Right ventricle myocardium superior (tissue), 1 donor: ENCODE measurements around the gene RPN2. TPM values are rescaled to one million over a fixed set of nuclear protein-coding genes. Genes with fewer than 3 reads are reported as not detected.
A peak's percentile ranks its signal among the peaks of the same experiment; 100 is the strongest.

ENCODE experiments used
- ATAC-seq: fragments of 200-7000 bp; cut with Tn5 transposase; one replicate; pipeline ENCODE4 v1.9.1; 2020; ENCODE audit warnings: mild to moderate bottlenecking; ENCODE audit not compliant: poor library complexity
- DNase-seq: peaks from one replicate; pipeline ENCODE4 v3.0.0-alpha.2; 2020
- intact Hi-C: fragments of 100-400 bp; cut with DNase I; formaldehyde crosslinking; loops from one replicate; pipeline ENCODE4 v1.11.2; 2022
- total RNA-seq: library from RNA; stranded (reverse); fragmentation: NEBNext Ultra II Directional; extraction: Animal tissue kit (Norgen Biotek cat#: 25700); gene quantifications from one replicate; pipeline ENCODE4 v1.2.1, GENCODE V29; 2021
- donor health status: DM: no; HTN: yes; CAD: no; lungs with severe emphysema.

The RPN2 gene
- total RNA-seq, 1 donor from 2014 or later = 86.0 TPM

DNA sequence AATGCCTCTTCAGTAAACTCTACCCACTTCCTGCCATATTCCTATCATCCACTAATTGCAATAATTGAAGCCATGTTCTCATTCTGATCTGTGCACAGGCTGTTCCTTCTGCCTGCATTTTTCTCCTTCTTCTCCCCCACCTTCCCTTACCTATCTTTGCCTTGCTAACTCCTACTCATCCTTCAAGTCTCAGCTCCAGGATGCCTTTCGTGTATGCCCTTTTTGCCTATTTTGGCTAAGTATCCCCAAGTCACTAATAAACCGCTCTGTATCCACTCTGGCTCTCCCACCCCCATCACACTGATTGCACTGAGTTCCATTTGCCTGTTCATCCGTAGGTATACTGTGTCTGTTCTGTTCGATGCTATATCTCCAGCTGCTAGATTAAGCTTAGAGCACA is 6.3 kb upstream of the RPN2 start:
- DNase-seq (no peak), ATAC-seq (no peak)
- intact Hi-C loops = no loop called here

DNA sequence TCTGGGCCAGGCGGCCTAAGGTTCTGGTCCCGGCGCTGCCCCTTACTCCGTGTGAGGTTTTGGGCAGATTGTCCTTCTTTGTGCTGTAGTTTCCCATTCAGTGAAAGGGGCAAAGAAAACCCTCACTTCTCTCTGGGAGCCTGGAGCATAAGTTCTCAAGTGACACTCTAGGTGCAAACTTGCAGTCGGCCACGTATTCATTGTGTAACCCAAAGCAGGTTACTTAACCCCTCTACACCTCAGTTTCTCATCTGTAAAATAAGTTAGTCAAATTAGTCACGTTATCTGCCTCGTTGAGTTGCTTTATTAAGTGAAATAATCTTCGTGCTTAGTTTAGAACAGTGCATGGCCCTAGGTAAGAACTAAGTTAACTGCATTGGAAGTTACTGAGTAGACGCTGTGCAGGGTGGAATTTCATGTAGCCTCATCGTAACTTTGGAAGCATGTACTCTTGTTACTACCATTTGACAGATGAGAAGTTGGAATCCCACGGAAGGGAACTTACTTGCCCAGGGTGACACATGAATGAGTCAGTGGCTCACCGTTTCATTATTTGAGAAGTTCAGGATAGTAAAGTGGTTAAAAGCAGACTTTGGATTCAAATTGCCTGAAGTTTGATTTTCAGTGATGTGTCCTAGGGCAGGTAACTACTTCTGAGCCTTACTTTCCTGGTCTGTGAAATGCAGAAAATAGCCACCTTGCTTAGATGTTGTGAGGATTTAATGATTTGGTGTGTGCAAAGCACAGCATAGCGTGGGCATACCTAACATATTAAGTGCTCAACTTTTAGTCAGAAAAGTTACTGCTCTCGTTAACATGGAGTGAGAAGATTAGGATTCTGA is 774 bp downstream of the RPN2 start:
- ATAC-seq = no peak
- intact Hi-C loops = no loop called here
- DNase-seq = no peak

GRCh38 chr20:37185686-37186085 is 6.6 kb downstream of the RPN2 start:
- peak; percentile 13 for ATAC-seq
- intact Hi-C loops = no loop called here
- DNase-seq = no peak

DNA sequence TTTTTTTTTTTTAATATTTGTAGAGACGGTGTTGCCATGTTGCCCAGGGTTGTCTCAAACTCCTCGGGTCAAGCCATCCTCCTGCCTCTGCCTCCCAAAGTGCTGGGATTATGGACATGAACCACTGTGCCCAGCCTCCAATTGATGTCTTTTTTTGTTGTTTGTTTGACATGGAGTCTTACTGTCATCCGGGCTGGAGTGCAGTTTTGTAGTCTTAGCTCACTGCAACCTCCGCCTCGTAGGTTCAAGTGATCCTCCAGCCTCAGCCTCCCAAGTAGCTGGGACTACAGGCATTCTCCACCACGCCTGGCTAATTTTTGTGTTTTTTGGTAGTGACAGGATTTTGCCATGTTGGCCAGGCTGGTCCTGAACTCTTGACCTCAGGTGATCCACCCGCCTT is 9.7 kb downstream of the RPN2 start:
- ATAC-seq (no peak), DNase-seq (no peak)
- intact Hi-C loops = no loop called here

DNA sequence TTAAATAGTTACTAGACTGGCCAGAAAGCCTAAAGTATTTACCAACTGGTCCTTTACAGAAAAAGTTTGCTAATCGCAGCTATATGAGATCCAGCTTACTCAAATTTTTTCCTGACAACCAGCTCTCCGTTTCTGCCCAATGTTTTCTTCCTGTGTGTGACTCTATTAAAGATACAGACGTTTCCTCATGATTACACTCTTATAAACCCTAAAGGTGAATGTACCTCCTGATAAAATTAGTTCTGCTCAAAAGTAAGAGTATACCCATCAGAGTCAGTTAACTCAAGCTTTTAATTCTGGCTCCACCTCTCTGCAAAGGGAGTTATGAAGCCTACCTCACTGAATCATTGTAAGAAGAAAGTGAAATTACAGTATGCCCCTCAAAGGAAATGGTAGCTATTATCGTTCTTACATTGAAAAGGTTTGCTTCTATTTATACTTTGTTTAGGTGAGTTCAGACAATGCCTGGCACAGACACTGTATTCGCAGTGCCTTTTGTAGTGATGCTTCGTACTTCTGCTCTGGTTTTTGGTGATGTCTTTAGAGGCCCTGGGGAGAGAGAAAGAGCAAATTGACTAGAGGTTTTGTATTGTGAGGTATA is 10.4 kb downstream of the RPN2 start:
- intact Hi-C loops = loop anchor here (10.0 kb wide), 1 partner anchor 195 kb away; no protein-coding TSS in a partner anchor
- no peak for ATAC-seq
- DNase-seq = no peak

DNA sequence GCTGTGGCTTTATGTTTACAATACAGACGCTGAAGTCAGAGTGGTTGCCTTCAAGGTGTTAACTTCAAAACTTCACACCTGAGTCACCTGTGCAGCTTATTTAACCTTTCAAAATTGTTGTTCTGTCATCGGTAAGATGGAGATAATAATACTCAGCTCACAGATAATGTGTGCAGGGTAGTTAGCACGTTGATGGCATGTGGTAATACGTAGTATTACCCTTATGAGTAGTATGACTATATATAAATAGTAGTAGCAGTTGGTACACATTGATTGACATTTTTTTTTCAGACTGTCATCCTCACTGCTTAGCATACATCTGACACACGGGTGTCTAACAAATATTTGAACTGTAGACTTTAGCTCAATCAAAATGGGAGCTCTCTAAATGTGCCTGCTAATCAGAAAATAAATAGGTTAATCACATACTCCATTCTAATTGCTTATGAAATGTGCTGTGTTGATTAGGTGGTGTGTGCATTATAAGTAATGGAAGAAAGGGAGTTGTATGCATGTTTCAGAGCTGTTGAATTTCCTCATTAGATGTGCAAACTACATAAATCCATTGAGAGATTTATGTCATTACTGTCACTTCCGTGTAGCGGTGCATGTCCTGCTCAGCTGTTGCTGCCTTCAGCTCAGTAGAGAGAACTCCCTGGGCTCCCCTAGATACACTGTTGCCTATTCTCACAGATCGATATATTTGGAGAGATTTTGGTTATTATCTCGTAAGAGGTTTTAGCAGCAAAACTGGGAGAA is 11.4 kb downstream of the RPN2 start:
- DNase-seq (no peak), ATAC-seq (no peak)
- intact Hi-C loops = loop anchor here (10.0 kb wide), 1 partner anchor 194 kb away; no protein-coding TSS in a partner anchor

DNA sequence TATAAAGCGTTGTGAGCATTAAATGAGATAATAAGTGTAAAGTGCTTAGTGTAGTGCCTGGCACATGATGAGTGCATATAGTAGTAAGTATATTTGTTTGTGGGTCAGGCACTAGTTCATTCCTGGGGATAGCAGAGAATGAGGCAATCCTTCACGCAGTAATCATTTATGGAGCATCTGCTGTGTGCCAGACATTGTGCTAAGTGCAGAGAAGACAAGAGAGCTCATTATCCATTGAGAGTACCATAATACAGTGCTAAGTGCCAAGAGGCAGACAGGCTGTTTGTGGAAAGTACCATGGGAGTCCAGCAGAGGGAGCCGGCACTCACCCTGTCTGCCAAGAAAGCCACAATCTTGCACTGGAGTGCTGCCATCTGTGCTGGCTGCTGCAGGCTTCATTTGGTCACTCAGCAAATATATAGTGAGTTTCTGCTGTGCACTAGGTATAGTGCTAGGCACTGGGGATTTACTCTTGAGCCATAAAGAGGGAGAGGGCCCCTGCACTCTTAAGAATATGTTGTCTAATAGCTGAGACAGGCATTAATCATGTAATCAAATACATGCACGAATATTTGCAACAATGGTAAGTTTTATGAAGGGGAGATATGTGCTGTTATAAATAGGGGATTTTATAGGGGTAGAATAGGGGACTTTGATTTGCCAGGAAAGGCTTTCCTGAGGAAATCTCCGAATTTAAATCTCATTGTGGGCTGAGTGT is 13.2 kb downstream of the RPN2 start:
- DNase-seq (peak; percentile 93), ATAC-seq (peak; percentile 94)
- intact Hi-C loops = loop anchor here (10.0 kb wide), 1 partner anchor 193 kb away; no protein-coding TSS in a partner anchor

GRCh38 chr20:37193226-37193625 is 14.1 kb downstream of the RPN2 start:
- no peak for DNase-seq
- no peak for ATAC-seq
- intact Hi-C loops = loop anchor here (10.0 kb wide), 1 partner anchor 192 kb away; no protein-coding TSS in a partner anchor

GRCh38 chr20:37193821-37194220 is 14.7 kb downstream of the RPN2 start:
- ATAC-seq (no peak), DNase-seq (no peak)
- intact Hi-C loops = loop anchor here (10.0 kb wide), 1 partner anchor 191 kb away; no protein-coding TSS in a partner anchor

DNA sequence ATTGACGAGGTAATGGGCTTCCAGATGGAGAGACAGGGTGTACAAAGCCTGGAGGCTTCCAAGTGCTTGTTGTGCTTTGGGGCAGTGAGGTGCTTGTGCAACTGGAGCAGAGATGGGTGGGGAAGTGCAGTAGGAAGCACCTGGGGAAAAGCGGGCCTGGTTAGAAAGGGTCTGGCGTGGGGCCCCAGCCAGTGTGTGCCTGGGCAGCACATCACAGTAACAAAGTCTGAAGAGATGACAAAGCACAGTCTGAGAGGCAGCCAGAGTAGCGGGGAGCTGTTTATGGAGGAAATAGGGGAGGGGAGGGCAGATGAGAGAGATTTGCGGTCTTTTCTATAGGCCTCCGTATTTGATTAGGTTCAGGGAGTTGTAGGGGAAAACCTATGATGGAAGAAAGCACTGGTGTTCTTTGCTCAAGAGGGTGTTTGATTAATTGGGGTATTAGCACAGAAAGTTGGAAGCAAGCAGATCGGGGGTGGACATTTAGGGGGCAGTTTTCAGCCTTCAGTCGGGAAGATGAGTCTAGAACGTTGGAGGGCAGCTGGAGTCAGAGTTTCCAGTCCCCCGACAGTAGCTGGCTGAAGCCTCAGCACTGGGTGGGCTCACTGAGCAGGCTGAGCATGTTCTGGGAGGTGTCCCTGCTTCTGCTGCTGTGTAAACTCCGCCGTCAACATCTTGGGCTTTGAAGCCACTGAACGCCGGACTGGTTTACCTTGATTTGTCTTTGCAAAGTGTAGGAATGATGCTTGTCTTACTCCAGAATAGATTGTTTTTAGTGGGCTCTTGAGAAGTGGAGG is 15.7 kb downstream of the RPN2 start:
- no peak for DNase-seq
- intact Hi-C loops = loop anchor here (5.0 to 10.0 kb wide), 2 partner anchors 190 to 342 kb away; no protein-coding TSS in a partner anchor
- ATAC-seq = no peak

GRCh38 chr20:37198932-37199660 is 20.0 kb downstream of the RPN2 start:
- intact Hi-C loops = loop anchor here (5.0 to 10.0 kb wide), 2 partner anchors 186 to 338 kb away; no protein-coding TSS in a partner anchor
- DNase-seq (no peak), ATAC-seq (no peak)

GRCh38 chr20:37200376-37200775 is 21.2 kb downstream of the RPN2 start:
- intact Hi-C loops = no loop called here
- no peak for DNase-seq
- ATAC-seq = no peak

- no peak for ATAC-seq
- intact Hi-C loops = no loop called here
These were observed 22.0 kb downstream of the RPN2 start for GRCh38 chr20:37200926-37201826.

DNA sequence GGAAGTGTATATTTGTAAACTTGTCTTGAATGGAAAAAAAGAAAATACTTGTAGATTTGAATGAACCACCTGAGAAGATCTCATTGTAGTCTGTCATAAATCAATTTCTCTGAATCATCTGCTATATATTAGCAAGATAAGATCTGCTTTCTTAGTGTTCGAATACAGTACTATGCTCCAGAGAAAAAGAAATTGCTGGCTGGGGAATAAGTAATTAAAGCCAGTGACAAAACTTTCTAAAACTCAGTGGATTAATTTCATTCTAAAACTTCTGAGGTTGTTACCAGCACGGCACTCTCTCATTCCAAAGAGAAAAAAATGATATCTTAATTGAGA is 22.7 kb downstream of the RPN2 start:
- ATAC-seq (no peak), DNase-seq (no peak)
- intact Hi-C loops = no loop called here

More at GRCh38 chr20:37200926-37201826, 22.0 kb downstream of the RPN2 start:
- DNase-seq = no peak

- ATAC-seq (peak; percentile 53), DNase-seq (no peak)
- intact Hi-C loops = no loop called here
These were observed 23.3 kb downstream of the RPN2 start for GRCh38 chr20:37202267-37202943.

DNA sequence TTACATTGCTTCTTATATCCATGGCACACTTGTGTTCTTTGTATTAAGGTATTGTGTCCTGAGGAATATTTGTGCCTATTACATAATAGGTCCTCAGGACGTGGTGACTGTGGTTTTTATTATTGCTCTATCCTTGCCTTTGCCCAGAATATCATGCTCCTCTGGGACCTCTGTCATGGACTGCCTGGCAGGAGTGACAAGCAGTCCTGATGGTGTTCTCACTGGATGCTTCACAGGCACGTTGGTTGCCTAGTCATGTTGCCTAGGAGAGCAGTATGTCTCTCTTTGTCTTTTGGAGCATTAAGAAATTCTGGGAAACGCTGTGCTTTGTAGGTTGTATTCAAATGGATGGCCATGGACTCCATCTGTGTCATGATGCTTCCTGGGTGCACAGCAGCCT is 24.9 kb downstream of the RPN2 start:
- ATAC-seq (no peak), DNase-seq (no peak)
- intact Hi-C loops = no loop called here
